Stimulated activated CD8-positive, alpha-beta memory T cell treated with anti-CD3 and anti-CD28 coated beads, Interleukin-4, amount 100 ng/mL, for 48 hours (primary cell): ENCODE data around the gene FST.

Experiments used
- DNase-seq: peaks from one replicate; pipeline ENCODE4 v3.0.0-alpha.2; 2020

FST gene

GRCh38 chr5:53475320-53475719 is 5.1 kb upstream of the FST start:
- DNase-seq: no peak

- no peak for DNase-seq
Observed at GRCh38 chr5:53476019-53476418, 4.4 kb upstream of the FST start.

GRCh38 chr5:53476531-53477480 is 3.6 kb upstream of the FST start:
- no peak for DNase-seq

- peak; percentile 34 for DNase-seq
Observed at GRCh38 chr5:53478411-53479044, 1.9 kb upstream of the FST start.

GRCh38 chr5:53479045-53479589 is 1.3 kb upstream of the FST start:
- DNase-seq: no peak

- DNase-seq: peak; percentile 47
Observed at GRCh38 chr5:53479590-53480415, 626 bp upstream of the FST start.

- DNase-seq: no peak
Observed at GRCh38 chr5:53481159-53481886, 894 bp downstream of the FST start.

- peak; percentile 79 for DNase-seq
Observed at GRCh38 chr5:53481887-53482716, 1.7 kb downstream of the FST start.

GRCh38 chr5:53482717-53483638 is 2.5 kb downstream of the FST start:
- peak; percentile 43 for DNase-seq

GRCh38 chr5:53487436-53487835 is 7.0 kb downstream of the FST start:
- no peak for DNase-seq

GRCh38 chr5:53488195-53488722 is 7.8 kb downstream of the FST start:
- no peak for DNase-seq

GRCh38 chr5:53490747-53491146 is 10.3 kb downstream of the FST start:
- DNase-seq: no peak

GRCh38 chr5:53501054-53501453 is 20.6 kb downstream of the FST start:
- no peak for DNase-seq

- DNase-seq: no peak
Observed at GRCh38 chr5:53503562-53504218, 23.3 kb downstream of the FST start.

- DNase-seq: no peak
Observed at GRCh38 chr5:53507013-53507412, 26.6 kb downstream of the FST start.

GRCh38 chr5:53508125-53508524 is 27.7 kb downstream of the FST start:
- no peak for DNase-seq

- DNase-seq: no peak
Observed at GRCh38 chr5:53512539-53512938, 32.1 kb downstream of the FST start.

GRCh38 chr5:53515988-53516387 is 35.6 kb downstream of the FST start:
- DNase-seq: no peak

- DNase-seq: no peak
Observed at GRCh38 chr5:53520813-53521212, 40.4 kb downstream of the FST start.
